HepG2 (cell line): ENCODE measurements around the gene CCND1. TPM values are rescaled to one million over a fixed set of nuclear protein-coding genes. Genes with fewer than 3 reads are reported as not detected.

ENCODE experiments used
- ATAC-seq: fragments of 200-7000 bp; cut with Tn5 transposase; 3 replicates; pipeline ENCODE4 v1.9.1; 2020; ENCODE audit warnings: mild to moderate bottlenecking, moderate library complexity
- BruUV-seq: library from RNA; stranded (reverse); fragments of 400-500 nt; replicated peaks from 2 replicates; lab custom pipeline; 2021; lab: Mats Ljungman, UMichigan
- CTCF ChIA-PET: fragments of 300-600 bp; formaldehyde crosslinking; extraction: SDS; loops from one replicate; lab custom pipeline; 2021; ENCODE audit warnings: low total read pairs, inconsistent platforms, low intra/inter-chr PET ratio; lab: Yijun Ruan, JAX
- POLR2A ChIA-PET: fragments of 350-600 bp; sonication (Branson Sonifier 250); formaldehyde crosslinking; loops from one replicate; lab custom pipeline; 2020; ENCODE audit warnings: antibody characterized with exemption, inconsistent platforms; lab: Yijun Ruan, JAX
- DNase-seq: peaks from one replicate; pipeline ENCODE4 v3.0.0-alpha.2; 2015; ENCODE audit warnings: low spot score
- FAIRE-seq: peaks from 3 replicates; lab custom pipeline; 2011; peaks lifted over from hg19 to GRCh38; lab: Jason Lieb, UNC
- H2AFZ ChIP-seq: one replicate; pipeline ENCODE4 v1.6.1; 2011; ENCODE audit warnings: low read length, inconsistent platforms
- H3K27ac ChIP-seq: fragments of 300-600 bp; 3 replicates; pipeline ENCODE4 v1.8.0; 2011; ENCODE audit warnings: mixed run types, mild to moderate bottlenecking, mixed read lengths, low read length, inconsistent platforms; ENCODE audit not compliant: insufficient read depth; ENCODE audit errors: extremely low read length
- H3K27me3 ChIP-seq, 2 experiments: fragments of 200-600 bp in 1 of 2; 2 replicates in 1 of 2; 3 replicates in 1 of 2; pipeline versions ENCODE4 v1.6.0 to v1.8.0; 2011; ENCODE audit warnings: low read length in 2 of 2, mild to moderate bottlenecking in 2 of 2, moderate library complexity in 2 of 2, inconsistent platforms in 1 of 2; ENCODE audit not compliant: insufficient read depth in 2 of 2, control insufficient read depth in 1 of 2
- H3K36me3 ChIP-seq, 2 experiments: fragments of 200-600 bp in 1 of 2; replicated peaks in 1 of 2; 2 replicates in 1 of 2; 3 replicates in 1 of 2; pipeline versions ENCODE4 v1.5.1 to v1.8.0; 2011; ENCODE audit warnings: low read length in 2 of 2, inconsistent platforms in 1 of 2; ENCODE audit not compliant: insufficient read depth in 2 of 2, control insufficient read depth in 1 of 2
- H3K4me1 ChIP-seq: 2 replicates; pipeline ENCODE4 v1.5.1; 2012; ENCODE audit warnings: low read length, inconsistent platforms; ENCODE audit not compliant: insufficient read depth
- H3K4me2 ChIP-seq: 2 replicates; pipeline ENCODE4 v1.6.0; 2011; ENCODE audit warnings: low read depth, low read length, inconsistent platforms
- H3K4me3 ChIP-seq, 3 experiments: fragments of 200-600 bp in 1 of 3; sonication (generic), shearing (Covaris generic) in 1 of 3; replicated peaks in 1 of 3; 2 replicates each; pipeline ENCODE4 v1.5.1; 2011 to 2016; ENCODE audit warnings: low read length in 3 of 3, inconsistent platforms in 2 of 3, low read depth in 2 of 3, mild to moderate bottlenecking in 2 of 3, control low read depth in 1 of 3, mixed read lengths in 1 of 3; ENCODE audit not compliant: insufficient read depth in 1 of 3
- H3K79me2 ChIP-seq: one replicate; pipeline ENCODE4 v1.6.1; 2011; ENCODE audit warnings: low read length, inconsistent platforms; ENCODE audit not compliant: insufficient read depth
- H3K9ac ChIP-seq: 2 replicates; pipeline ENCODE4 v1.6.0; 2011; ENCODE audit warnings: mild to moderate bottlenecking, low read depth, low read length, inconsistent platforms; ENCODE audit not compliant: insufficient read depth
- H3K9me3 ChIP-seq: 2 replicates; pipeline ENCODE4 v1.5.1; 2012; ENCODE audit warnings: mild to moderate bottlenecking, low read length
- H4K20me1 ChIP-seq: 2 replicates; pipeline ENCODE4 v1.6.0; 2011; ENCODE audit warnings: inconsistent platforms, mild to moderate bottlenecking, low read length, moderate library complexity; ENCODE audit not compliant: insufficient read depth
- EZH2 ChIP-seq: conservative IDR thresholded peaks from 2 replicates; pipeline ENCODE4 v1.6.1; 2012; ENCODE audit warnings: mild to moderate bottlenecking, low read depth, low read length, moderate library complexity
- HOXA5 ChIP-seq: sonication (generic); formaldehyde crosslinking; IDR thresholded peaks from 2 replicates; pipeline ENCODE4 v1.4.0; 2020; ENCODE audit warnings: missing genetic modification reagents
- KDM2A ChIP-seq: sonication (generic); formaldehyde crosslinking; IDR thresholded peaks from 2 replicates; pipeline ENCODE4 v1.4.0; 2020; ENCODE audit warnings: low read depth, missing genetic modification reagents, borderline replicate concordance
- KLF13 ChIP-seq: sonication (generic); formaldehyde crosslinking; IDR thresholded peaks from 2 replicates; pipeline ENCODE4 v1.4.0; 2020; ENCODE audit warnings: mild to moderate bottlenecking, missing genetic modification reagents
- MATR3 ChIP-seq: sonication (generic); formaldehyde crosslinking; IDR thresholded peaks from 2 replicates; pipeline ENCODE4 v1.4.0; 2020; ENCODE audit warnings: missing genetic modification reagents
- PLRG1 ChIP-seq: fragments of 450-650 bp; conservative IDR thresholded peaks from 2 replicates; pipeline ENCODE4 v1.6.1; 2016
- POGZ ChIP-seq: sonication (generic); formaldehyde crosslinking; IDR thresholded peaks from 2 replicates; pipeline ENCODE4 v1.4.0; 2020; ENCODE audit warnings: mild to moderate bottlenecking, missing genetic modification reagents
- RFX3 ChIP-seq: IDR thresholded peaks from 2 replicates; pipeline ENCODE4 v1.6.1; 2016; ENCODE audit warnings: missing biosample characterization, missing genetic modification reagents
- SMAD3 ChIP-seq: sonication (generic); formaldehyde crosslinking; IDR thresholded peaks from 2 replicates; pipeline ENCODE4 v1.4.0; 2020; ENCODE audit warnings: missing genetic modification reagents
- SOX13 ChIP-seq, 3 experiments: fragments of 450-650 bp in 1 of 3; sonication (generic) in 1 of 3; formaldehyde crosslinking in 1 of 3; IDR thresholded peaks in 2 of 3; conservative IDR thresholded peaks in 1 of 3; 2 replicates each; pipeline versions ENCODE4 v1.5.0 to v1.6.1; 2016 to 2020; ENCODE audit warnings: antibody characterized with exemption in 1 of 3, mild to moderate bottlenecking in 1 of 3, missing compliant biosample characterization in 1 of 3, missing genetic modification reagents in 1 of 3, moderate library complexity in 1 of 3
- SP4 ChIP-seq: sonication (generic); formaldehyde crosslinking; IDR thresholded peaks from 2 replicates; pipeline ENCODE4 v1.8.1; 2023; ENCODE audit warnings: mild to moderate bottlenecking, missing genetic modification reagents
- SRSF9 ChIP-seq: fragments of 200-400 bp; formaldehyde crosslinking; IDR thresholded peaks from 2 replicates; pipeline ENCODE4 v1.6.1; 2018; ENCODE audit warnings: borderline replicate concordance, mild to moderate bottlenecking, low read depth, low read length; ENCODE audit not compliant: insufficient read depth, poor library complexity, severe bottlenecking
- ZFY ChIP-seq: sonication (generic); formaldehyde crosslinking; IDR thresholded peaks from 2 replicates; pipeline ENCODE4 v1.4.0; 2020; ENCODE audit warnings: missing genetic modification reagents
- ZMYM2 ChIP-seq: sonication (generic); formaldehyde crosslinking; IDR thresholded peaks from 2 replicates; pipeline ENCODE4 v1.8.0; 2022; ENCODE audit warnings: mild to moderate bottlenecking, missing genetic modification reagents
- ZNF136 ChIP-seq: sonication (generic); formaldehyde crosslinking; IDR thresholded peaks from 2 replicates; pipeline ENCODE4 v1.8.1; 2022; ENCODE audit warnings: low read depth, mild to moderate bottlenecking, moderate library complexity, missing genetic modification reagents
- ZNF33A ChIP-seq: sonication (generic); formaldehyde crosslinking; IDR thresholded peaks from 2 replicates; pipeline ENCODE4 v1.5.1; 2020; ENCODE audit warnings: missing genetic modification reagents, mild to moderate bottlenecking, moderate library complexity, borderline replicate concordance
- ZNF543 ChIP-seq: sonication (generic); formaldehyde crosslinking; IDR thresholded peaks from 2 replicates; pipeline ENCODE4 v1.4.0; 2020; ENCODE audit warnings: mild to moderate bottlenecking, missing genetic modification reagents
- ZNF557 ChIP-seq: sonication (generic); formaldehyde crosslinking; IDR thresholded peaks from 2 replicates; pipeline ENCODE4 v1.4.0; 2020; ENCODE audit warnings: missing genetic modification reagents
- WGBS: methylation state at CpG from one replicate; pipeline ENCODE4 v1.1.6; 2017; ENCODE audit warnings: low lambda C conversion rate; 5-methylcytosine and 5-hydroxymethylcytosine counted together
- in situ Hi-C: cut with HindIII; loops from 2 replicates; pipeline ENCODE4 v1.10.0; 2017; ENCODE audit warnings: low pct_unique_long_range_greater_than_20kb; ENCODE audit not compliant: extremely low pct_ligation_motif_present
- intact Hi-C: fragments of 100-400 bp; cut with micrococcal nuclease; formaldehyde crosslinking; loops from one replicate; pipeline ENCODE4 v1.10.0; 2022; ENCODE audit not compliant: unreplicated experiment
- polyA plus RNA-seq, 8 experiments: library from polyadenylated mRNA; depleted of rRNA in 3 of 8; stranded (reverse) in 7 of 8; unstranded in 1 of 8; fragments of >200 nt; fragmentation: Illumina TruSeq in 4 of 8; extraction: Trizol in 4 of 8; gene quantifications; 2 replicates each; pipeline versions ENCODE4 v1.2.1 to v1.2.3, GENCODE V29; 2011 to 2016; ENCODE audit warnings: low read depth in 4 of 8, missing spikeins in 1 of 8, mixed read lengths in 1 of 8; ENCODE audit not compliant: insufficient read depth in 1 of 8
- total RNA-seq, 5 experiments: library from RNA; depleted of rRNA; stranded (reverse); fragments of >200 nt; fragmentation: Illumina TruSeq; extraction: Trizol; gene quantifications; 2 replicates each; pipeline ENCODE4 v1.2.3, GENCODE V29; 2016; ENCODE audit warnings: low read depth in 1 of 5
- TF ChIP-seq, protein P1 (sequence below): sonication (generic); formaldehyde crosslinking; IDR thresholded peaks from 2 replicates; pipeline ENCODE4 v1.4.0; 2020; ENCODE audit warnings: low read depth, missing genetic modification reagents
- TF ChIP-seq, protein P2 (sequence below): sonication (generic); formaldehyde crosslinking; IDR thresholded peaks from 2 replicates; pipeline ENCODE4 v1.9.0; 2021; ENCODE audit warnings: missing genetic modification reagents, mild to moderate bottlenecking, borderline replicate concordance

Gene CCND1
- total and polyA plus RNA-seq, 2 of the 13 experiments (the other 11 are each of a cell fraction or from before 2014, with no cell fraction given), result 107 to 136 TPM

DNA sequence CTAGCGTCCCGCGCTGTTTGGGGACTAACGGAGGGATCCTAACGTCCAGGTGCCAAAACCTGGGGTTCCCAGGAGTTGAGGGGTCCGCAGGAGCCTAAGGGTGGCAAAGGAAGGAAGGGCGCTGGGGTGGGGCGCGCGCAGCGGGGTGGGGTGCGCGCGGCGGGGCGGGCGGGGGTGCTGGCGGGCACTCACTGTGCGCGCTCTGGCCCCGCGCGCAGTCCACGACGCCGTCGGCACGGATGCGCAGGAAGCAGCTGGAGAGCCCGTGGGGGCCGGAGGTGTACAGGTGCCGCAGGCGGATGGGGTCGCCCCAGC lies 62.5 kb downstream of the CCND1 start:
- ATAC-seq (no peak), FAIRE-seq (no peak)
- Histone ChIP-seq H3K4me3 (no peak overlapping the region), H3K36me3 (no peaks in the 10 kb centered on the region), H2AFZ (no peak overlapping the region), H3K4me2 (no peak overlapping the region), H3K9ac (no peak overlapping the region), H3K79me2 (no peaks in the 10 kb centered on the region), H3K9me3 (no peaks in the 10 kb centered on the region), H3K4me1 (peaks cover 84% of the 10 kb centered on the region)
- CTCF ChIA-PET, result no interaction called here
- in situ Hi-C loops (no loop called here), intact Hi-C loops (no loop called here)
- 98% methylated on average over 34 of the region's 34 CpGs for WGBS
- TF ChIP-seq MATR3 (CRISPR knock-in tag) (no peak), EZH2 (no peak), KLF13 (CRISPR knock-in tag) (no peak), SP4 (no peak), SRSF9 (no peak), HOXA5 (CRISPR knock-in tag) (no peak), RFX3 (CRISPR knock-in tag) (no peak), PLRG1 (no peak), KDM2A (no peak), ZNF33A (no peak), ZNF136 (CRISPR knock-in tag) (no peak), ZMYM2 (no peak), ZFY (CRISPR knock-in tag) (no peak), SOX13 (IDR thresholded peaks at IDR 0.05) (no peak), SOX13 (CRISPR knock-in tag; conservative IDR thresholded peaks at IDR 0.05 in 1 of 2, IDR thresholded peaks at IDR 0.05 in 1 of 2) (no peak), ZNF557 (CRISPR knock-in tag) (no peak), SMAD3 (CRISPR knock-in tag) (no peak), ZNF543 (no peak), POGZ (CRISPR knock-in tag) (no peak)
- TF ChIP-seq, protein P1, sequence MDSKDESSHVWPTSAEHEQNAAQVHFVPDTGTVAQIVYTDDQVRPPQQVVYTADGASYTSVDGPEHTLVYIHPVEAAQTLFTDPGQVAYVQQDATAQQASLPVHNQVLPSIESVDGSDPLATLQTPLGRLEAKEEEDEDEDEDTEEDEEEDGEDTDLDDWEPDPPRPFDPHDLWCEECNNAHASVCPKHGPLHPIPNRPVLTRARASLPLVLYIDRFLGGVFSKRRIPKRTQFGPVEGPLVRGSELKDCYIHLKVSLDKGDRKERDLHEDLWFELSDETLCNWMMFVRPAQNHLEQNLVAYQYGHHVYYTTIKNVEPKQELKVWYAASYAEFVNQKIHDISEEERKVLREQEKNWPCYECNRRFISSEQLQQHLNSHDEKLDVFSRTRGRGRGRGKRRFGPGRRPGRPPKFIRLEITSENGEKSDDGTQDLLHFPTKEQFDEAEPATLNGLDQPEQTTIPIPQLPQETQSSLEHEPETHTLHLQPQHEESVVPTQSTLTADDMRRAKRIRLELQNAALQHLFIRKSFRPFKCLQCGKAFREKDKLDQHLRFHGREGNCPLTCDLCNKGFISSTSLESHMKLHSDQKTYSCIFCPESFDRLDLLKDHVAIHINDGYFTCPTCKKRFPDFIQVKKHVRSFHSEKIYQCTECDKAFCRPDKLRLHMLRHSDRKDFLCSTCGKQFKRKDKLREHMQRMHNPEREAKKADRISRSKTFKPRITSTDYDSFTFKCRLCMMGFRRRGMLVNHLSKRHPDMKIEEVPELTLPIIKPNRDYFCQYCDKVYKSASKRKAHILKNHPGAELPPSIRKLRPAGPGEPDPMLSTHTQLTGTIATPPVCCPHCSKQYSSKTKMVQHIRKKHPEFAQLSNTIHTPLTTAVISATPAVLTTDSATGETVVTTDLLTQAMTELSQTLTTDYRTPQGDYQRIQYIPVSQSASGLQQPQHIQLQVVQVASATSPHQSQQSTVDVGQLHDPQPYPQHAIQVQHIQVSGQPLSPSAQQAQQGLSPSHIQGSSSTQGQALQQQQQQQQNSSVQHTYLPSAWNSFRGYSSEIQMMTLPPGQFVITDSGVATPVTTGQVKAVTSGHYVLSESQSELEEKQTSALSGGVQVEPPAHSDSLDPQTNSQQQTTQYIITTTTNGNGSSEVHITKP, result no peak
- TF ChIP-seq, protein P2, sequence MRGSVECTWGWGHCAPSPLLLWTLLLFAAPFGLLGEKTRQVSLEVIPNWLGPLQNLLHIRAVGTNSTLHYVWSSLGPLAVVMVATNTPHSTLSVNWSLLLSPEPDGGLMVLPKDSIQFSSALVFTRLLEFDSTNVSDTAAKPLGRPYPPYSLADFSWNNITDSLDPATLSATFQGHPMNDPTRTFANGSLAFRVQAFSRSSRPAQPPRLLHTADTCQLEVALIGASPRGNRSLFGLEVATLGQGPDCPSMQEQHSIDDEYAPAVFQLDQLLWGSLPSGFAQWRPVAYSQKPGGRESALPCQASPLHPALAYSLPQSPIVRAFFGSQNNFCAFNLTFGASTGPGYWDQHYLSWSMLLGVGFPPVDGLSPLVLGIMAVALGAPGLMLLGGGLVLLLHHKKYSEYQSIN (CRISPR knock-in tag), result no peak
- TF ChIP-seq, all 625 proteins: peak for 0
- peaks cover 0 to 4% of the 10 kb centered on the region in 2 experiments; a peak in 1 of 5 replicates for H3K27me3 ChIP-seq
- POLR2A ChIA-PET, result no interaction called here
- H4K20me1 ChIP-seq, result no peaks in the 10 kb centered on the region
- BruUV-seq, result no TSS peak
- DNase-seq, result no peak
- no peak overlapping the region for H3K27ac ChIP-seq
